Suppressor macrophage (primary cell): Measurements from ENCODE around the gene SFRP4.

ENCODE experiments used
- DNase-seq, 4 experiments: peaks; one replicate each; pipeline ENCODE4 v3.0.0-alpha.2; 2020 to 2022

The SFRP4 gene

GRCh38 chr7:37924491-37925041 lies 7.9 kb upstream of the SFRP4 start:
- DNase-seq, result no peak

GRCh38 chr7:37923996-37924395 lies 7.4 kb upstream of the SFRP4 start:
- DNase-seq, result no peak

GRCh38 chr7:37921876-37922275 lies 5.3 kb upstream of the SFRP4 start:
- no peak for DNase-seq

- DNase-seq, result peak; percentile 31 to 72 (median 56)
Observed at GRCh38 chr7:37920849-37921805, 4.5 kb upstream of the SFRP4 start.

GRCh38 chr7:37920305-37920848 lies 3.8 kb upstream of the SFRP4 start, which contains the start of gene EPDR1:
Gene EPDR1 (plus strand): TSS chr7:37920640. CDS start chr7:37920940, 300 bp downstream.
- peak; percentile 69 to 82 (median 79) for DNase-seq

GRCh38 chr7:37918526-37918925 lies 1.9 kb upstream of the SFRP4 start:
- DNase-seq, result no peak

GRCh38 chr7:37916017-37916672 lies 472 bp downstream of the SFRP4 start:
- DNase-seq, result peak in 3 of 4 experiments; percentile 7 to 32 (median 29)

GRCh38 chr7:37915438-37915837 lies 1.2 kb downstream of the SFRP4 start:
- peak; percentile 63 to 90 (median 77) for DNase-seq

- no peak for DNase-seq
Observed at GRCh38 chr7:37912756-37913155, 3.9 kb downstream of the SFRP4 start.

GRCh38 chr7:37908221-37908788 lies 8.3 kb downstream of the SFRP4 start:
- no peak for DNase-seq

- no peak for DNase-seq
Observed at GRCh38 chr7:37901890-37902524, 14.6 kb downstream of the SFRP4 start.

- DNase-seq, result peak in 3 of 4 experiments; percentile 35 to 66 (median 56)
Observed at GRCh38 chr7:37901236-37901827, 15.3 kb downstream of the SFRP4 start.

- no peak for DNase-seq
Observed at GRCh38 chr7:37899712-37900247, 16.8 kb downstream of the SFRP4 start.

GRCh38 chr7:37894671-37895070 lies 21.9 kb downstream of the SFRP4 start:
- no peak for DNase-seq

- no peak for DNase-seq
Observed at GRCh38 chr7:37893359-37893758, 23.3 kb downstream of the SFRP4 start.

GRCh38 chr7:37882086-37882485 lies 34.5 kb downstream of the SFRP4 start:
- DNase-seq, result no peak
